ENCODE data around the gene CTNS. TPM values are rescaled to one million over a fixed set of nuclear protein-coding genes. Genes with fewer than 3 reads are reported as not detected.

Gene CTNS
- total and polyA plus RNA-seq, 2 of the 13 experiments (the other 11 are each of a cell fraction or from before 2014, with no cell fraction given) = 9.5 to 13.7 TPM

DNA sequence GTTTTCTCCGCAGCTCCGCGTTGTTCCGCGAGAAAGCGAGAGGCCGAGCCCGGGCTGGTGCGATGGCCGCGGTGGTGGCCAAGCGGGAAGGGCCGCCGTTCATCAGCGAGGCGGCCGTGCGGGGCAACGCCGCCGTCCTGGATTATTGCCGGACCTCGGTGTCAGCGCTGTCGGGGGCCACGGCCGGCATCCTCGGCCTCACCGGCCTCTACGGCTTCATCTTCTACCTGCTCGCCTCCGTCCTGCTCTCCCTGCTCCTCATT lies 32.5 kb downstream of the CTNS start (continued):
- TF ChIP-seq PHF20 (CRISPR knock-in tag; IDR thresholded peaks at IDR 0.05) (peak; percentile 1; the same call in 1 of the 2 replicates), ZNF253 (CRISPR knock-in tag; IDR thresholded peaks at IDR 0.05; ENCODE audit: borderline replicate concordance) (no peak), IKZF4 (CRISPR knock-in tag; IDR thresholded peaks at IDR 0.05; ENCODE audit: borderline replicate concordance, low read depth, not compliant biosample characterization) (peak; percentile 25), DPF2 (CRISPR knock-in tag; IDR thresholded peaks at IDR 0.05; ENCODE audit: borderline replicate concordance, low read depth) (no peak), ZNF777 (CRISPR knock-in tag; IDR thresholded peaks at IDR 0.05) (peak; percentile 45), ZNF274 (CRISPR knock-in tag; IDR thresholded peaks at IDR 0.05) (0 out of 2 replicates have a peak, but pooled peaks have one; percentile 10)
- TF ChIP-seq, protein P1, sequence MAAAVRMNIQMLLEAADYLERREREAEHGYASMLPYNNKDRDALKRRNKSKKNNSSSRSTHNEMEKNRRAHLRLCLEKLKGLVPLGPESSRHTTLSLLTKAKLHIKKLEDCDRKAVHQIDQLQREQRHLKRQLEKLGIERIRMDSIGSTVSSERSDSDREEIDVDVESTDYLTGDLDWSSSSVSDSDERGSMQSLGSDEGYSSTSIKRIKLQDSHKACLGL (CRISPR knock-in tag; IDR thresholded peaks at IDR 0.05) = 0 out of 2 replicates have a peak, but pooled peaks have one; percentile 39

DNA sequence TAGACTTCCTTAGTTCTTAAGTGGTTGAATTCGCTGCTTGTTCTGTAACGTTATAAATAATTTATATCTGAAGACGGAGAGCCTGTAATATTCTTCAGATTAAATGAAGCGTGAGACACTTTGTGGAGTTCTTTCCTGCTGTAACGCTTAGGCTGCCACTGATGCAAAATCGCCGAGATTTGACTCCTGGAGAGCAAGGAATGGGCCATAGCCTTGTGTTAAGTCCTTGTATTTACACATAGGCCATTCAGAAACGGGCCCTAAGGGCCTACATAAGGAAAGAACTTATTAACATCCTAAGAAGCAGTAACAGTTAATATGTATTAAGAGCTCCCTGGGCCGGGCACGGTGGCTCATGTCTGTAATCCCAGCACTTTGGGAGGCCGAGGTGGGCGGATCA lies 33.0 kb downstream of the CTNS start:
- peak overlapping the region; percentile 79 for H3K27ac ChIP-seq (ENCODE audit: extremely low read length, insufficient read depth, low read length)
- H3K4me2 ChIP-seq (ENCODE audit: low read depth, low read length) = peak overlapping the region; percentile 90
- CTCF ChIA-PET (ENCODE audit: low intra/inter-chr PET ratio, low total read pairs) = no interaction called here
- no peak for DNase-seq (ENCODE audit: low spot score)
- no TSS peak for BruUV-seq (replicated peaks)
- WGBS (ENCODE audit: low lambda C conversion rate) = 18% methylated on average over 12 of the region's 12 CpGs
- H3K79me2 ChIP-seq (ENCODE audit: insufficient read depth, low read length) = peaks cover 24% of the 10 kb centered on the region
- H3K27me3 ChIP-seq (ENCODE audit: control insufficient read depth in 1 of 2, insufficient read depth in 2 of 2, low read length in 2 of 2) = no peaks in the 10 kb centered on the region; a peak in 1 of 5 replicates
- peaks cover 4% of the 10 kb centered on the region; the same call in 1 of the 2 replicates for H4K20me1 ChIP-seq (ENCODE audit: insufficient read depth, low read length)
- peaks cover 47% of the 10 kb centered on the region for H3K4me1 ChIP-seq (ENCODE audit: insufficient read depth, low read length)
- peaks cover 0 to 3% of the 10 kb centered on the region in 2 experiments; a peak in 2 of 5 replicates for H3K36me3 ChIP-seq (replicated peaks in 1 of 2; ENCODE audit: control insufficient read depth in 1 of 2, insufficient read depth in 2 of 2, low read length in 2 of 2)
- POLR2A ChIA-PET = interaction anchor here (0.8 to 3.6 kb wide), 4 partner anchors 9 to 125 kb away, joined by 3 to 74 read pairs (median 6); partner anchors contain the start of genes CTNS and SHPK
- no peak for ATAC-seq
- no peak overlapping the region for H2AFZ ChIP-seq (ENCODE audit: low read length)
- FAIRE-seq = no peak
- H3K9ac ChIP-seq (ENCODE audit: insufficient read depth, low read depth, low read length) = peak overlapping the region; percentile 94
- TF ChIP-seq BRCA1 (CRISPR knock-in tag; IDR thresholded peaks at IDR 0.05) = no peak
- no peak for TF ChIP-seq MED1 (CRISPR knock-in tag; IDR thresholded peaks at IDR 0.05)
- no peak for TF ChIP-seq HOXA5 (CRISPR knock-in tag; IDR thresholded peaks at IDR 0.05)
- no peak for TF ChIP-seq KLF11 (CRISPR knock-in tag; IDR thresholded peaks at IDR 0.05)
- no peak for TF ChIP-seq ZNF879 (CRISPR knock-in tag; IDR thresholded peaks at IDR 0.05)
- TF ChIP-seq TARDBP (CRISPR knock-in tag; IDR thresholded peaks at IDR 0.05) = no peak
- no peak for TF ChIP-seq XRCC5 (optimal IDR thresholded peaks at IDR 0.05; ENCODE audit: low read length)
- no peak for TF ChIP-seq TAF15 (IDR thresholded peaks at IDR 0.05; ENCODE audit: low read depth, low read length, poor library complexity, severe bottlenecking)
- no peak for TF ChIP-seq SAFB2 (CRISPR knock-in tag; IDR thresholded peaks at IDR 0.05; ENCODE audit: borderline replicate concordance, low read depth)
- peak overlapping the region; percentile 89 to 97 (median 95) for H3K4me3 ChIP-seq (replicated peaks in 1 of 3; ENCODE audit: insufficient read depth in 1 of 3, low read depth in 2 of 3, low read length in 3 of 3)
- intact Hi-C loops (cut with micrococcal nuclease; ENCODE audit: unreplicated experiment) = no loop called here
- H3K9me3 ChIP-seq (ENCODE audit: low read length) = no peaks in the 10 kb centered on the region
- in situ Hi-C loops (cut with HindIII; ENCODE audit: extremely low pct_ligation_motif_present, low pct_unique_long_range_greater_than_20kb) = loop anchor here (10.0 kb wide), 1 partner anchor 625 kb away; no protein-coding TSS in a partner anchor

Measured in HepG2 (cell line).